Body of pancreas (tissue), 4 donors: ENCODE measurements around the gene HOXC5.

Experiments used
- POLR2A ChIP-seq, 3 donors: fragments of 450-650 bp; IDR thresholded peaks; one replicate each; pipeline ENCODE4 v1.6.1; 2016; ENCODE audit warnings: antibody characterized with exemption in 3 of 3, mild to moderate bottlenecking in 2 of 3
- TF ChIP-seq, protein P1 (sequence below), 7 experiments: fragments of 450-650 bp in 4 of 7; fragments of 200-600 bp in 3 of 7; sonication (generic) in 3 of 7; IDR thresholded peaks; one replicate each; pipeline ENCODE4 v1.5.1; 2016 to 2019; ENCODE audit warnings: antibody characterized with exemption in 7 of 7

DNA sequence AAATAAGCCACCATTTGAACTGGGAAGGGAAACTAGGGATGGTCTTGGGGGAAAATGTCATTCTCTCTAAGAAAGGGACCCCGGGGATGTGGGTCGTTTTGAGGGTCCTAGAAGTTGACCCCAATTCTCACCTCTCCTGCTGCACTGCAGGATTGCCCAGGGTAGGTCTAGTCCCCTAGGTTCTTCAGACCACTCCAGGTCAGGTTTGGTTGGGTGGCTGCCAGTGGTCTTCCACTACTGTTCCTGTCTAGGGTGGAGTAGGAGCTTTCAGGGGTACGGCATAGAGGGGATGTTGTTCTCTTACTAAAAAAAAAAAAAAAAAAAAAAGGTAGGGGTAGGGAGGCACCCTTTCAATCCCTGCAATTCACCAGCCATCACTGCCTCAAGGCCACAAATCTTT, 16.8 kb upstream of the HOXC5 start:
- TF ChIP-seq, protein P1, sequence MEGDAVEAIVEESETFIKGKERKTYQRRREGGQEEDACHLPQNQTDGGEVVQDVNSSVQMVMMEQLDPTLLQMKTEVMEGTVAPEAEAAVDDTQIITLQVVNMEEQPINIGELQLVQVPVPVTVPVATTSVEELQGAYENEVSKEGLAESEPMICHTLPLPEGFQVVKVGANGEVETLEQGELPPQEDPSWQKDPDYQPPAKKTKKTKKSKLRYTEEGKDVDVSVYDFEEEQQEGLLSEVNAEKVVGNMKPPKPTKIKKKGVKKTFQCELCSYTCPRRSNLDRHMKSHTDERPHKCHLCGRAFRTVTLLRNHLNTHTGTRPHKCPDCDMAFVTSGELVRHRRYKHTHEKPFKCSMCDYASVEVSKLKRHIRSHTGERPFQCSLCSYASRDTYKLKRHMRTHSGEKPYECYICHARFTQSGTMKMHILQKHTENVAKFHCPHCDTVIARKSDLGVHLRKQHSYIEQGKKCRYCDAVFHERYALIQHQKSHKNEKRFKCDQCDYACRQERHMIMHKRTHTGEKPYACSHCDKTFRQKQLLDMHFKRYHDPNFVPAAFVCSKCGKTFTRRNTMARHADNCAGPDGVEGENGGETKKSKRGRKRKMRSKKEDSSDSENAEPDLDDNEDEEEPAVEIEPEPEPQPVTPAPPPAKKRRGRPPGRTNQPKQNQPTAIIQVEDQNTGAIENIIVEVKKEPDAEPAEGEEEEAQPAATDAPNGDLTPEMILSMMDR (IDR thresholded peaks at IDR 0.05) = no peak
- TF ChIP-seq POLR2A (IDR thresholded peaks at IDR 0.05) = no peak
